Lung (tissue), 12 donors: ENCODE results near the gene PSMG2. TPM values are rescaled to one million over a fixed set of nuclear protein-coding genes. Genes with fewer than 3 reads are reported as not detected.

ENCODE experiments used
- ATAC-seq: fragments of 200-7000 bp; cut with Tn5 transposase; one replicate; pipeline ENCODE4 v1.9.1; 2020; ENCODE audit warnings: moderate number of reproducible peaks; ENCODE audit not compliant: insufficient read depth, low FRiP score
- DNase-seq, 3 donors: peaks; one replicate each; pipeline ENCODE4 v3.0.0-alpha.2; 2013 to 2017
- H3K27ac ChIP-seq, 2 donors: one replicate each; pipeline ENCODE4 v1.5.1; 2013; ENCODE audit warnings: mild to moderate bottlenecking in 2 of 2, moderate library complexity in 2 of 2, control low read depth in 1 of 2, inconsistent platforms in 1 of 2, low read depth in 1 of 2, low read length in 1 of 2
- H3K27me3 ChIP-seq, 3 donors: one replicate each; pipeline ENCODE4 v1.5.1; 2013; ENCODE audit warnings: low read length in 2 of 3; ENCODE audit not compliant: control insufficient read depth in 3 of 3, insufficient read depth in 3 of 3
- H3K36me3 ChIP-seq, 4 donors: one replicate each; pipeline ENCODE4 v1.5.1; 2013; ENCODE audit warnings: low read length in 4 of 4, mild to moderate bottlenecking in 1 of 4, moderate library complexity in 1 of 4; ENCODE audit not compliant: control insufficient read depth in 4 of 4, insufficient read depth in 4 of 4
- H3K4me1 ChIP-seq, 5 donors: one replicate each; pipeline ENCODE4 v1.5.1; 2013; ENCODE audit warnings: low read length in 5 of 5, mild to moderate bottlenecking in 2 of 5, moderate library complexity in 1 of 5; ENCODE audit not compliant: control insufficient read depth in 5 of 5, insufficient read depth in 5 of 5
- H3K4me3 ChIP-seq: one replicate; pipeline ENCODE4 v1.5.1; 2013; ENCODE audit warnings: mild to moderate bottlenecking, control low read depth, moderate library complexity
- H3K9ac ChIP-seq, 2 donors: one replicate each; pipeline ENCODE4 v1.5.1; 2013; ENCODE audit warnings: low read length in 2 of 2, control low read depth in 1 of 2; ENCODE audit not compliant: insufficient read depth in 1 of 2
- H3K9me3 ChIP-seq, 4 donors: one replicate each; pipeline ENCODE4 v1.5.1; 2013; ENCODE audit warnings: low read length in 3 of 4, mild to moderate bottlenecking in 1 of 4, moderate library complexity in 1 of 4; ENCODE audit not compliant: control insufficient read depth in 4 of 4, insufficient read depth in 3 of 4
- WGBS, 2 donors: extraction: QIAGEN DNeasy Blood & Tissue Kit; methylation state at CpG; one replicate each; pipeline ENCODE4 v1.1.7; 2013; 5-methylcytosine and 5-hydroxymethylcytosine counted together
- polyA plus RNA-seq, 2 donors: library from polyadenylated mRNA; stranded (reverse); fragments of 200-250 nt; gene quantifications; one replicate each; pipeline ENCODE4 v1.2.1, GENCODE V29; 2013
- total RNA-seq, 2 donors: library from RNA; depleted of rRNA in 1 of 2; stranded (reverse); fragments of >200 nt in 1 of 2; gene quantifications; one replicate each; pipeline ENCODE4 v1.2.1, GENCODE V29; 2014 to 2021
- TF ChIP-seq, protein P1 (sequence below): IDR thresholded peaks from 2 replicates; pipeline ENCODE4 v1.5.1; 2012; ENCODE audit warnings: mild to moderate bottlenecking; ENCODE audit errors: control extremely low read depth, extremely low read depth
- donor health status: control.
- donor health status: control.
- donor health status: Bipolar disorder and iron deficiency.
- donor health status: healthy.
- donor health status: DM: yes; HTN: yes; CAD: no.

Gene PSMG2
- total and polyA plus RNA-seq, 4 donors = 53.3 to 117 (median 61.2) TPM

DNA sequence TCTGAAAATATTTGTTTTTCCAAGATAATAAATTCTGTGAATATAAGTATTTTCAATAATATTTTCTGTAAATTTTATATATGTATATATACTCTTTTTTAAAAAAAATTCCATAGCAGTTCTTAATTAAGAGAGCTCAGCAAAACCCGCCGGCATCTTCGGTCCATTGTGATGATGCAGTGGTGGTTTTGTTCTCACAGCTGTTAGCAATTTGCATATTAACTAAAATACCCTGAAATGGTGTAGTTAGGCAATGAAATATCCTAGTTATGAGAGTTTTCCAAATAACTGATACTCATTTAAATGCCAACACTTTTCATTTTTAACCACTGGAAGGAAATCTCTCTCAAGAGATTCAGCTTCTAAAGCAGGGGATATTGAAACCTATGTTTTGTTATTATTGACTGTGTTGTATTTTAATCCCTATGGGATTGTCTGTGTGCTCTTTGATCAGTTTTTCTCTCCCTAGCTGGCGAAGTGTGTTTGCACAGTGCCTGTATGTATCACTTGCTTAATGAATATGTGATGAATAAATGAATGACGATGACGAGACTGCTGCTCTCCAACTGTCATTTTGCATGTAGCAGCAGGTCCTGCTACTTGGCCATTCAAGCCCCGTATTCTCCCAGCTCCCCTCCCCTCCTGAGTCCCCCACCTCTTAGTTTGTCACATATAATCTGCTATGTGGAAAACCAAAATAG lies 42.4 kb downstream of the PSMG2 start:
- ATAC-seq (no peak), DNase-seq (no peak)
- H3K4me1 ChIP-seq = peaks cover 0 to 2% (median 0%) of the 10 kb centered on the region in 5 donors
- no peak overlapping the region for H3K9ac ChIP-seq
- no peak overlapping the region for H3K4me3 ChIP-seq
- TF ChIP-seq, protein P1, sequence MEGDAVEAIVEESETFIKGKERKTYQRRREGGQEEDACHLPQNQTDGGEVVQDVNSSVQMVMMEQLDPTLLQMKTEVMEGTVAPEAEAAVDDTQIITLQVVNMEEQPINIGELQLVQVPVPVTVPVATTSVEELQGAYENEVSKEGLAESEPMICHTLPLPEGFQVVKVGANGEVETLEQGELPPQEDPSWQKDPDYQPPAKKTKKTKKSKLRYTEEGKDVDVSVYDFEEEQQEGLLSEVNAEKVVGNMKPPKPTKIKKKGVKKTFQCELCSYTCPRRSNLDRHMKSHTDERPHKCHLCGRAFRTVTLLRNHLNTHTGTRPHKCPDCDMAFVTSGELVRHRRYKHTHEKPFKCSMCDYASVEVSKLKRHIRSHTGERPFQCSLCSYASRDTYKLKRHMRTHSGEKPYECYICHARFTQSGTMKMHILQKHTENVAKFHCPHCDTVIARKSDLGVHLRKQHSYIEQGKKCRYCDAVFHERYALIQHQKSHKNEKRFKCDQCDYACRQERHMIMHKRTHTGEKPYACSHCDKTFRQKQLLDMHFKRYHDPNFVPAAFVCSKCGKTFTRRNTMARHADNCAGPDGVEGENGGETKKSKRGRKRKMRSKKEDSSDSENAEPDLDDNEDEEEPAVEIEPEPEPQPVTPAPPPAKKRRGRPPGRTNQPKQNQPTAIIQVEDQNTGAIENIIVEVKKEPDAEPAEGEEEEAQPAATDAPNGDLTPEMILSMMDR = no peak
- H3K27ac ChIP-seq = no peak overlapping the region
- 88 to 95% methylated on average over 7 of the region's 7 CpGs for WGBS, 2 donors
- H3K36me3 ChIP-seq = no peaks in the 10 kb centered on the region
- H3K9me3 ChIP-seq = no peaks in the 10 kb centered on the region
- H3K27me3 ChIP-seq = no peaks in the 10 kb centered on the region

DNA sequence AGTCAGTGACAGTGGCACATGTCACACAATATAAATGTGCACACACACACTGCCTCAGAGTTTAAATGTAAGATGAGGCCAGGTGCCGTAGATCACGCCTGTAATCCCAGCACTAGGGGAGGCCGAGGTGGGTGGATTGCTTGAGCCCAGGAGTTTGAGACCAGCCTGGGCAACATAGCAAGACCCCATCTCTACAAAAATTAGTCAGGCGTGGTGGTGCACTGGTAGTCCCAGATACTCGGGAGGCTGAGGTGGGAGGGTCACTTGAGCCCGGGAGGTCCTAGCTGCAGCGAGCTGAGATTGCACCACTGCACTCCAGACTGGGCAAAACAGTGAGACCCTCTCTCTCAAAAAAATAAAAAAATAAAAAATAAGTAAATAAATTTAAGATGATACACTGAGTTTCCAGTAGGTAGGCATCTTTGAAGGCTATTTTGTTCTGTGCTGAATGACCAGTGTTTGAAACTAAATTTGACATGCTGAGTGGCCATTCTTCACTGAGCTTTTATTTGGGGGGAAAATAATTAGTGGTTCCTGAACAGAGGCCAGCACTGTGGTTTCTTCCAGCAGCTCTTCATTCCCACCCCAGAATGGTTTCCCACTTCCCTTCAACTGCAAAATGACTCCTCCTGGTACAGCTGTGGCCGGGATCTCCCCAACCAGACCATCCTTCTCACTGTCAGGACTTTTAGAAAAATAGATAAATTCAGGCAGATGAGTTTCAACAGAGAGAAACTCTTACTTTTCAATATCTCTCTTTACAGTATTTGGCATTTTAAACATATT lies 44.9 kb downstream of the PSMG2 start:
- no peaks in the 10 kb centered on the region for H3K36me3 ChIP-seq
- H3K27me3 ChIP-seq = no peaks in the 10 kb centered on the region
- DNase-seq (no peak), ATAC-seq (no peak)
- no peak overlapping the region for H3K9ac ChIP-seq
- H3K9me3 ChIP-seq = no peaks in the 10 kb centered on the region
- no peak overlapping the region for H3K4me3 ChIP-seq
- H3K4me1 ChIP-seq = no peaks in the 10 kb centered on the region
- no peak overlapping the region for H3K27ac ChIP-seq
- TF ChIP-seq, protein P1 = no peak
- 88 to 89% methylated on average over 8 of the region's 8 CpGs for WGBS, 2 donors

GRCh38 chr18:12748671-12749070 lies 45.8 kb downstream of the PSMG2 start:
- Histone ChIP-seq H3K9me3 (no peaks in the 10 kb centered on the region), H3K36me3 (no peaks in the 10 kb centered on the region), H3K27ac (no peak overlapping the region), H3K4me3 (no peak overlapping the region), H3K27me3 (no peaks in the 10 kb centered on the region), H3K9ac (no peak overlapping the region), H3K4me1 (no peaks in the 10 kb centered on the region)
- DNase-seq = no peak
- ATAC-seq = no peak
- 77 to 80% methylated on average over 5 of the region's 5 CpGs for WGBS, 2 donors
- TF ChIP-seq, protein P1 = no peak
